Common myeloid progenitor, CD34-positive (primary cell): ENCODE data around the gene OLFML2B.

Source experiments
- CTCF ChIA-PET: fragments of 350-600 bp; sonication (Branson Sonifier 250); formaldehyde crosslinking; loops from one replicate; lab custom pipeline; 2021; ENCODE audit warnings: antibody characterized with exemption; lab: Charles Lee
- POLR2A ChIA-PET: fragments of 350-600 bp; sonication (Branson Sonifier 250); formaldehyde crosslinking; loops from one replicate; lab custom pipeline; 2021; ENCODE audit warnings: antibody characterized with exemption; lab: Charles Lee
- DNase-seq, 3 donors: peaks; one replicate each; pipeline versions ENCODE4 v3.0.0 to v3.0.0-alpha.2; 2013
- H3K27ac ChIP-seq, 2 experiments: 1 replicate in 1 of 2; 2 replicates in 1 of 2; pipeline ENCODE4 v1.7.0; 2013; ENCODE audit warnings: inconsistent platforms in 2 of 2, low read length in 2 of 2, mild to moderate bottlenecking in 2 of 2, low read depth in 1 of 2, moderate library complexity in 1 of 2; ENCODE audit not compliant: severe bottlenecking in 2 of 2, insufficient read depth in 1 of 2, poor library complexity in 1 of 2
- H3K27me3 ChIP-seq, 5 experiments: replicated peaks in 2 of 5; 1 replicate in 3 of 5; 2 replicates in 2 of 5; pipeline versions ENCODE4 v1.6.1 to v1.7.0; 2013; ENCODE audit warnings: low read length in 4 of 5, mild to moderate bottlenecking in 2 of 5, moderate library complexity in 2 of 5, inconsistent platforms in 1 of 5; ENCODE audit not compliant: insufficient read depth in 5 of 5, control insufficient read depth in 4 of 5
- H3K36me3 ChIP-seq, 4 experiments: 1 replicate in 2 of 4; 2 replicates in 2 of 4; pipeline versions ENCODE4 v1.6.1 to v1.7.0; 2013; ENCODE audit warnings: low read length in 3 of 4, control low read depth in 1 of 4, mild to moderate bottlenecking in 1 of 4; ENCODE audit not compliant: control insufficient read depth in 4 of 4, insufficient read depth in 4 of 4
- H3K4me1 ChIP-seq, 4 experiments: 1 replicate in 3 of 4; 2 replicates in 1 of 4; pipeline versions ENCODE4 v1.6.1 to v1.7.1; 2013; ENCODE audit warnings: low read length in 3 of 4, mild to moderate bottlenecking in 3 of 4, control low read depth in 1 of 4, inconsistent platforms in 1 of 4, moderate library complexity in 1 of 4; ENCODE audit not compliant: control insufficient read depth in 4 of 4, insufficient read depth in 4 of 4; ENCODE audit errors: control extremely low read depth in 1 of 4
- H3K4me3 ChIP-seq, 7 experiments: 1 replicate in 4 of 7; 2 replicates in 3 of 7; pipeline versions ENCODE4 v1.5.1 to v1.7.0; 2013; ENCODE audit warnings: mild to moderate bottlenecking in 7 of 7, low read length in 6 of 7, moderate library complexity in 6 of 7, inconsistent platforms in 2 of 7, low read depth in 2 of 7, control low read depth in 1 of 7; ENCODE audit not compliant: insufficient read depth in 4 of 7, control insufficient read depth in 1 of 7; ENCODE audit errors: extremely low read depth in 1 of 7
- H3K9me3 ChIP-seq, 5 experiments: 1 replicate in 4 of 5; 2 replicates in 1 of 5; pipeline versions ENCODE4 v1.6.1 to v1.7.1; 2013; ENCODE audit warnings: low read length in 4 of 5, mild to moderate bottlenecking in 2 of 5, inconsistent platforms in 1 of 5, low read depth in 1 of 5, moderate library complexity in 1 of 5; ENCODE audit not compliant: control insufficient read depth in 4 of 5, insufficient read depth in 2 of 5; ENCODE audit errors: control extremely low read depth in 1 of 5
- WGBS: methylation state at CpG from one replicate; pipeline ENCODE4 v1.1.5; 2013; ENCODE audit not compliant: insufficient coverage; 5-methylcytosine and 5-hydroxymethylcytosine counted together

The OLFML2B gene

DNA sequence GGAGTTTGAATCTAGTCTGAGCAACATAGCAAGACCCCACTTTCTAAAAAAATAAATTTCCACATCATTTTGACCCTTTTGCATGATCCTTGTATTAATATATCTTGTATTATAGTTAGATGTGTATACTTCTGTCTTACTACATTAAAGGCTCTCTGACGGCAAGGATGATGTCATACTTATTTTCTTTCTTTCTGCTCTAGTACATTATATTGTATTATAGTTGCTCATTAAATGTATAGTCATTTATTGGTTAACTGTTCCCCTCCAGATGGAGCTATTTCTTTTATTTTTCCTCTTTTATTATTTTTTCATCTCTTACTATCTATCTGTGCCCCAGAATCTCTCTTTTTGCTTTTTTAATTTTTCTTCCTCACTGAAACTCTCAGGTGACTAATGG lies 15.0 kb upstream of the OLFML2B start:
- ChIA-PET POLR2A (no interaction called here), CTCF (interaction anchor here (1.3 to 7.0 kb wide), 8 partner anchors 9 to 245 kb away, joined by 3 to 144 read pairs (median 12); partner anchors contain the start of gene OLFML2B)
- no CpG with 5 or more reads among the region's 1 CpG for WGBS

DNA sequence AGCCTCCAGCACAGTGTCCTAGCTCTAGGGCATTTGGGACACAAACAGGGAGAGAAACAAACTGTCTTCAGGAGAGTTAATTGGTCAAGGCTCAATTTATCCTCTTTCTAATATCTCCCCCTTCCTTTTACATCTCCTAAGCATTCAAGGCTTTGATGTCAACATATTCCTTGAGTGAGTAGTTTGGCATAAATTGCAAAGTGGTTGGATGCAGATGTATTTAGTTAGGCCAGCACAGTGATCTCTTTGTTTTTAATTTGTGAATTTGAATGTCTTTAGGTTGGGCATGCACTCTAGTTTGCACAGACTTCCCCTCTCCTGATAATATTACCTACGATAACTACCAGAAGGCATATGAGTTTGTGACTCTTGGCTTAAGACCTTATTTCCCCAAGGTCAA lies 12.5 kb upstream of the OLFML2B start:
- CTCF ChIA-PET, result interaction anchor here (0.6 to 7.0 kb wide), 12 partner anchors 12 to 287 kb away, joined by 3 to 144 read pairs (median 4); partner anchors contain the start of genes DUSP12 and OLFML2B
- 78% methylated on average over 1 of the region's 1 CpG for WGBS
- POLR2A ChIA-PET, result no interaction called here

More for the DNA sequence above, 15.0 kb upstream of the OLFML2B start:
- H3K4me1 ChIP-seq, result peaks cover 0 to 8% (median 3%) of the 10 kb centered on the region in 4 experiments
- H3K4me3 ChIP-seq, result no peak overlapping the region
- H3K36me3 ChIP-seq, result no peaks in the 10 kb centered on the region
- H3K27ac ChIP-seq, result no peak overlapping the region
- no peak for DNase-seq
- peaks cover 0 to 8% (median 0%) of the 10 kb centered on the region in 5 experiments for H3K9me3 ChIP-seq
- H3K27me3 ChIP-seq, result no peaks in the 10 kb centered on the region

DNA sequence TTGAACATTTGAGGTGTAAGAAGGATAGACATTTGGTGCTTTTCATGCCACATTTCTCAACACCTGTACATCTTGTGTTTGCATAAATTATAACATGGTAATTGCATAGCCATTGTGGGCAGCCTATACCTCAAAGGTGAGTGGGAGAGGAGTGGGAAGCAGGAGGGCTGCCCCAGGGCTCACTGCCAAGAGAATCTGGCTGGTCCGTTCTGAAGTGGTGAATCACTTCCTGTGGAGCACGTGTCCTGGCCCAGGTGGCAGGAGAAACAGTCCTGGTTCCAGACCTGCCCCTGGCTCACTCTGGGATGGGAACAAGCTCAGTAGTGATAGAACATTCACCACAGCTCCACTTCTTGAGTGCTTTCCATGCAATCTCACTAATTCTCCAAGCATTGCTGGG lies 11.6 kb upstream of the OLFML2B start:
- DNase-seq, result peak in 2 of 3 donors; percentile 9 to 28
- peaks cover 0 to 8% (median 3%) of the 10 kb centered on the region in 4 experiments for H3K4me1 ChIP-seq
- no peak overlapping the region for H3K4me3 ChIP-seq
- POLR2A ChIA-PET, result no interaction called here
- 0% methylated on average over 2 of the region's 2 CpGs for WGBS
- CTCF ChIA-PET, result interaction anchor here (1.0 to 7.0 kb wide), 8 partner anchors 11 to 275 kb away, joined by 3 to 144 read pairs (median 9); partner anchors contain the start of gene OLFML2B
- H3K9me3 ChIP-seq, result no peaks in the 10 kb centered on the region
- no peaks in the 10 kb centered on the region for H3K27me3 ChIP-seq
- no peaks in the 10 kb centered on the region for H3K36me3 ChIP-seq
- no peak overlapping the region for H3K27ac ChIP-seq

More for the DNA sequence above, 12.5 kb upstream of the OLFML2B start:
- no peak for DNase-seq
- H3K4me3 ChIP-seq, result no peak overlapping the region
- peaks cover 0 to 8% (median 3%) of the 10 kb centered on the region in 4 experiments for H3K4me1 ChIP-seq
- no peaks in the 10 kb centered on the region for H3K36me3 ChIP-seq
- no peak overlapping the region for H3K27ac ChIP-seq
- H3K27me3 ChIP-seq, result no peaks in the 10 kb centered on the region
- no peaks in the 10 kb centered on the region for H3K9me3 ChIP-seq

DNA sequence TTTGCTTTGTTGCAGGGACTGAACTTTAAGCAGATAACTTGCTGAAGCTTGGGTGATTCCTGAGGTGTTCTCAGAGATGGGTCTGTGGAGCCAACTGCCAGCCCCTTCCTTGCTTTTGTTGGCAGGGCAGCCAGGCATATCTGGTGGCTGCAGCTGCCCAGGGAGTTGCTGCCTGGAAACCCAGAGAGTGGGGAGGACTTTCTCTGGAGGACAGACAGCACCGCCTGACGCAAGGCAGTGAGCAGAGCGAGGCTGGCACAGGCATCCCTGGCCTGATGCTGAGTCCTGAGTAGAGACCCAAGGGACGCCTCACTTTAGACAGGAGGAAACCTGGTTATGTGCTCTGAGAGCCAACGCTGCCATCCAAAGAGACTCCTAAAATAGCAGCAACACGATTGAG lies 9.8 kb upstream of the OLFML2B start:
- no peaks in the 10 kb centered on the region for H3K36me3 ChIP-seq
- H3K4me3 ChIP-seq, result no peak overlapping the region
- H3K4me1 ChIP-seq, result peaks cover 0 to 8% (median 5%) of the 10 kb centered on the region in 4 experiments
- H3K27me3 ChIP-seq, result no peaks in the 10 kb centered on the region
- H3K9me3 ChIP-seq, result no peaks in the 10 kb centered on the region
- ChIA-PET POLR2A (no interaction called here), CTCF (interaction anchor here (0.8 to 7.0 kb wide), 8 partner anchors 9 to 240 kb away, joined by 3 to 144 read pairs (median 4); partner anchors contain the start of gene OLFML2B)
- DNase-seq, result peak in 1 of 3 donors; percentile 29
- no peak overlapping the region for H3K27ac ChIP-seq
- WGBS, result 77% methylated on average over 6 of the region's 6 CpGs

DNA sequence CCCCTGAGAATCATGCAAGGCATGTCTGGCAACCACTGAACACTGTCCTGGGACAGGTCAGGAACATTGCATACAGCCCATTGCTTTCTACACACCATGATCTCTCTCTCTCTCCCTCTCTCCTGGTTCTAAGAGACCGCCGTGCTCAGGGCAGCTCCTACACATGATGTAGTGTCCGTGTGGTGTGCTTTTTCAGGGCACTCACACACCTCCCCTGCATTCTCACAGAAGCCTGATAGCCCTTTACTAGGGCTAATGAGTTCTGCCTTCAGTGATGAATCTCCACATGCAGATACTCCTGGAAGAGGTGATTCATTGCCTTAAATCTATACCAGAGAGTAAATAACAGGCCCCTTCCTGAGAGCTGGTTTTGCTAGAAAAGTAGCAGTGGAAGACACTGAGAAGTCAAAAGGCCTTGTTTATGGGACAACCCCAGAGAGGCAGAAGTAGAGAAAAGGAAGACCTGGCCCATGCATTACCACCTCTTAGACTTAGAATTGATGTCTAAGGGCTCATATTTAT lies 7.2 kb upstream of the OLFML2B start:
- WGBS, result 97% methylated on average over 3 of the region's 3 CpGs
- POLR2A ChIA-PET, result no interaction called here
- peaks cover 0 to 7% (median 2%) of the 10 kb centered on the region in 4 experiments for H3K4me1 ChIP-seq
- no peak overlapping the region for H3K27ac ChIP-seq
- H3K36me3 ChIP-seq, result no peaks in the 10 kb centered on the region
- no peak overlapping the region for H3K4me3 ChIP-seq
- peaks cover 0 to 3% (median 0%) of the 10 kb centered on the region in 5 experiments for H3K27me3 ChIP-seq
- CTCF ChIA-PET, result interaction anchor here (1.0 to 1.2 kb wide), 2 partner anchors 24 to 29 kb away, joined by 3 read pairs; no protein-coding TSS in a partner anchor
- DNase-seq, result no peak
- peaks cover 0 to 2% (median 0%) of the 10 kb centered on the region in 5 experiments for H3K9me3 ChIP-seq

DNA sequence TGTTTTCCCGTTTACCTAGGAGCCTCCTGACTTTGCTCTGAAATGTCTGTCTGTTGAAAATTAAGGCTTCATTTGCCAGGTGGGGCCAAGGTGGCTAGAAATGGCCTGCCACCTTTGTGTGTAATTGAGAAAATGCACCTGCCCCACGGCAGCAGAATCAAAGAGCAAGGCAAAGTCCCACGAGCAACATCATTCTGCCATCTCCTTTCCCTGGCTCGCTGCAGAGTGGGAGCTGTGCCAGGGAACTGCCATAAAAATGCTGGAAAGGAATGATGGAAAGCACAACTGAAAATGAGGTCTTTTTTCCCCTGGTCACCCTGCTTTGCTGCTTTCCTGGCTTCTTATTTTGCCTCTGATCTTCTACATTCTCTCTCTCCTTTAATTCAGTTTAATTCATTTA lies 5.5 kb upstream of the OLFML2B start:
- H3K27me3 ChIP-seq, result peaks cover 0 to 9% (median 0%) of the 10 kb centered on the region in 5 experiments
- H3K4me1 ChIP-seq, result peaks cover under 1 to 9% (median 5%) of the 10 kb centered on the region in 4 experiments
- no peak overlapping the region for H3K4me3 ChIP-seq
- H3K36me3 ChIP-seq, result no peaks in the 10 kb centered on the region
- WGBS, result 59% methylated on average over 4 of the region's 4 CpGs
- POLR2A ChIA-PET, result no interaction called here
- no peak overlapping the region for H3K27ac ChIP-seq
- no peak for DNase-seq
- CTCF ChIA-PET, result interaction anchor here (2.7 kb wide), 1 partner anchor 9 kb away, joined by 9 read pairs; no protein-coding TSS in a partner anchor
- peaks cover 0 to 2% (median 0%) of the 10 kb centered on the region in 5 experiments for H3K9me3 ChIP-seq

DNA sequence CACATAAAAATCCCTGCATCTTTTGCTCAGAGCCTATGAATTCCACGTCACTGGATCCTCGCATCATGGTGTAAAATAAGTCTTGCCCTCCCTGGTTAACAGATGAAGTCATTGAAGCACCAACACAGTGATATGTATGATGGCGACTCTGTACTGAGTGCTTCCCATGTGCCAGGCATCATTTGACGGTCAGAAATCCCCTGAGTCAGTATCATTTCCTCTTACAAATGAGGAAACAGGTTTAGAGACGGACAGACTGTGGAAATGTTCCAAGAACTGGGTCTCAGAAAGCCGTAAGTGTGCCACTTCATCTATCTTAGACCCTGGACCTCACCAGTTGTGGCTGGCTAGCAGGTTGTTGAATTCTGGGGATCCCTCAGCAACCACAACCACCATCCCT lies 5.1 kb upstream of the OLFML2B start:
- Histone ChIP-seq H3K4me3 (no peak overlapping the region), H3K9me3 (peaks cover 0 to 2% (median 0%) of the 10 kb centered on the region in 5 experiments), H3K4me1 (peaks cover 3 to 13% (median 7%) of the 10 kb centered on the region in 4 experiments), H3K36me3 (no peaks in the 10 kb centered on the region), H3K27me3 (peaks cover 0 to 9% (median 0%) of the 10 kb centered on the region in 5 experiments), H3K27ac (no peak overlapping the region)
- CTCF ChIA-PET, result interaction anchor here (2.7 kb wide), 1 partner anchor 9 kb away, joined by 9 read pairs; no protein-coding TSS in a partner anchor
- 35% methylated on average over 6 of the region's 6 CpGs for WGBS
- DNase-seq, result peak; percentile 57 to 89 (median 89)
- POLR2A ChIA-PET, result no interaction called here
